GM21825 (cell line): ENCODE data around the gene IL17C.

Experiments used
- ATAC-seq: cut with Tn5 transposase; IDR thresholded peaks from one replicate; pipeline ENCODE4 v1.9.1; 2021; ENCODE audit warnings: mild to moderate bottlenecking, moderate library complexity; ENCODE audit not compliant: unreplicated experiment

The IL17C gene

GRCh38 chr16:88681084-88681680 lies 42.8 kb downstream of the IL17C start:
- ATAC-seq: peak; percentile 2

DNA sequence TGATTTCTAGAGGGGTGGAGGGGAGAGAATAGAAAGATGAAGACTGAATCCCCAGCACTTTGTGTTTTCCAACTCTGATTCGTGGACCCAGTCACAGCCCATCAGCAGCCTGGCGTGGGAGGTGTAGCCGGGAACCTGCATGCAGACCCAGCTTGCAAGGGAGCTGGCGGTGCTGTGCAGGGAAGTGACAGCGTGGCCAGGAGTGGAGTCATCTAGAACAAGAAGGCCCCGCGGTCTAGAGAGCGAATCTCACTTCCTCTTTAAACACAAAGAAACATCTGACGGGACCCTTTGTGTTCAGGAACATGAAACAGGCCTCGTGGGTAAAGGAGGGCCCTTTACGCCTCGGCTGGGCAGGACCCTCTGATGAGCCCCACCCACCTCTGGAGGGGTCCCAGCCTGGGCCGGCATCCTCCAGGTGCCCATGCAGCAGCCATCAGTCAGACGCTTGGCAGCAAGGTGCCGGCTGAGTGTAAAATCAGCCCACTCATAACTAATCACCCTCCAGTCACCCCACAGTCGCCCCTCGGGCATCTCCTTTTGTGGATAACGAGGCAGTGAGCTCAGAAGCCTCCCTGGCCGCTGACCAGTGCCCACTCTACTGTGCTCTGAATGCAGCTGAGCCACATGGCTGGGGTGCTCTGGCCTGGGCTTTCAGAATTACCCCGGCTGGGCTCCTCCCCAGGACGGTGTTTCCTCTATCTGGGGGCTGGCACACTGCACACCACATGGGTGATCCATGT lies 43.5 kb downstream of the IL17C start:
- ATAC-seq: peak; percentile 66

- no peak for ATAC-seq
Observed at GRCh38 chr16:88684569-88685155, 46.3 kb downstream of the IL17C start.

DNA sequence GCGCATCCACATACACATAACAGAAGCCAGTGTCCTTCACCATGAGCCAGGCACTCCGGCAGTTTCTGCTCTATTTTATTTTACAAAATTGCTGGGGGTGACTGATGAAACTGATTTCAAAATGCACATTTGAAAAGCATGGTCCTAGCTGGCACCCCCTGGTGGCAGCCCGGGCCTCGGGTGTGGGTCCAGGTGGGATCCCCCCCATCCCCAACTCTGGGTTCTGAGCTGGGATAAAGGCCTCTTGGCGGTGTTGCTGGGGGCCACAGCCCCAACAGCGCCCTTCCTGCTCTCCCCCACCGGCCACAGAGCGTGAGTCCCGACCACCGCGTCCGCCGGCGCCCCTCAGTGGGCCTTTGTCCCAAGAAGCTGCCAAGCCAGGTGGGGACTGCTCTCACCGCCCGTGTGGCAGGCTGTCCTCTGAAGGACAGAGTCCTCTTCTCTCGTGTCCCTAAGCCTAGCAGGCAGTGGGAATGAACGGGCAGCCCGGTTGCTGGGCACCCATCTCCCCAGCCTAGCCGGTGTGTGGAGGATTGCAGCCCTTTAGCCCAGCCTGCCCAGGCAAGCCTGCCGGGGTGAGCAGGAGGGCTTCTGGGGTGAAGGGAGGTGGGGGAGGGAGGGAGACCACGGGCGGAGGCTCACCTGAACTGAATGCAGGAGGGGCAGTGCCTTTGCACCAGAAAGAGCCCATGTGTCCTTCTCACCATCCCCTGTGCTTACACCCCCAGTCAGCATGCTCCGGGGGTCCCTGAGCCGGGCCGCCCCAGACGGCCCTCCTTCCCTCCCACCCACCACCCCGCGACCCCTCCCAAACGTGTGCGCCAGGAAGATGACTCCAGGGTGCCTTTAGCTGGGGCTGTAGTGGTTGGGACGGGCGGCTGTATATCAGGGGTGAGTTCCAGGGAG lies 47.0 kb downstream of the IL17C start:
- ATAC-seq: no peak

GRCh38 chr16:88686062-88686438 lies 47.7 kb downstream of the IL17C start:
- peak; percentile 5 for ATAC-seq

GRCh38 chr16:88686439-88687253 lies 48.3 kb downstream of the IL17C start, which contains the start of gene SNAI3:
TSS of gene SNAI3 (minus strand) at chr16:88686507. CDS start at chr16:88686406, 101 bp downstream.
- peak; percentile 65 for ATAC-seq

- no peak for ATAC-seq
Observed at GRCh38 chr16:88687254-88687576, 48.8 kb downstream of the IL17C start.

GRCh38 chr16:88687676-88688012 lies 49.3 kb downstream of the IL17C start:
- no peak for ATAC-seq

DNA sequence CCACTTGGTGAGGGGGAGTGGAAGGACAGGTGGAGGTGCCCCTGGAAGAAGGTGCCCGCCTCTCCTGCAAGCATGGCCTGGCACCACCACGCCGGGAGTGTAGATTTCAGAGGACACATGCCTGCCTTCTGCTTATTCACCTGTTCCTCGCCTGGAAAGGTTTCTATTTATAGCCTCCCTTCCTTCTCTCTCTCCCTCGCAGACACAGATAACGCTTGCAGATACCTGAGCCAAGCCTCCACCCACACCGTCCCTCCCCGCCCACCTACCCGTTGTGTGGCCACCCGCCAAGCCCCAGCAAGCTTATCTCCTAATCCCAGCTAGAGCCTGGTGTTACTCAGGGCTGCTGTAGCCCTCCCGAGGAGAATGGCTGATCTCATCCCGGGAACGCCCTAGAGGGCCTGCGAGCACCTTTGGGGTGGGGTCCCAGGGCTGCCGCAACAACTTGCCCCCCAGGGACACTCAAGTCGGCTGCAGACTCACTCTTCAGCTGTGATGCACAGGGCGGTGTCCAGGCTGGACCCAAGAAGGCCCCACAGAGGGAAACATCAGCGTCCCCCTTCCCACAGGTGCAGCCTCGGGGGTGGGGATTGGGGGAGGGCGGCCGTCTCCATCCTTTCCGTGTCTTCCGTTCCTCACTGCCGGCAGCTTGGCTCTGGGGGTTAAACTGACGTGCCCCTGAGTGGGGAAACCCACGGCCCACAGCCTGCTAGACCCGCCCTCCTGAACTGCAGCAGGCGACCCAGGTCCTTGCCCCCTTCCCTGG lies 49.8 kb downstream of the IL17C start:
- no peak for ATAC-seq
